A549 (cell line): ENCODE data around the gene ZNF613. TPM values are rescaled to one million over a fixed set of nuclear protein-coding genes. Genes with fewer than 3 reads are reported as not detected.
"Not testable (repeated sequence)": the region's sequence is repeated elsewhere in the genome, so short reads cannot be mapped to it uniquely, and the experiment has no call there.

Source experiments
- ATAC-seq, 2 experiments: fragments of 200-7000 bp in 1 of 2; fragments of >200 bp in 1 of 2; cut with Nextera tagmentation in 1 of 2; cut with Tn5 transposase in 1 of 2; 3 replicates each; pipeline versions ENCODE4 v1.8.0 to v1.9.1; 2018 to 2020; ENCODE audit warnings: mild to moderate bottlenecking in 1 of 2, moderate library complexity in 1 of 2
- CTCF ChIA-PET: fragments of 300-600 bp; sonication (Branson Sonifier 250); formaldehyde crosslinking; extraction: SDS; loops from one replicate; lab custom pipeline; 2021; ENCODE audit warnings: antibody characterized with exemption, inconsistent platforms; lab: Yijun Ruan, JAX
- POLR2A ChIA-PET: fragments of 350-600 bp; formaldehyde crosslinking; extraction: SDS; loops from one replicate; lab custom pipeline; 2021; ENCODE audit warnings: antibody characterized with exemption, inconsistent platforms; lab: Yijun Ruan, JAX
- DNase-seq, 2 experiments: peaks; one replicate each; pipeline versions ENCODE4 v3.0.0 to v3.0.0-alpha.2; 2011 to 2016; ENCODE audit warnings: low read depth in 1 of 2, low spot score in 1 of 2
- FAIRE-seq: peaks from 2 replicates; lab custom pipeline; 2011; peaks lifted over from hg19 to GRCh38; lab: Jason Lieb, UNC
- H3K27ac ChIP-seq, 2 experiments: fragments of >200 bp; sonication (Bioruptor Twin); formaldehyde crosslinking; 3 replicates each; pipeline ENCODE4 v1.5.1; 2016 to 2017
- H3K4me1 ChIP-seq: fragments of >200 bp; sonication (Bioruptor Twin); formaldehyde crosslinking; 3 replicates; pipeline ENCODE4 v1.6.1; 2016
- H3K4me2 ChIP-seq: fragments of >200 bp; sonication (Bioruptor Twin); formaldehyde crosslinking; 3 replicates; pipeline ENCODE4 v1.6.1; 2016
- H3K4me3 ChIP-seq: fragments of >200 bp; sonication (Bioruptor Twin); formaldehyde crosslinking; 3 replicates; pipeline ENCODE4 v1.5.1; 2016
- H3K9me3 ChIP-seq: fragments of >200 bp; sonication (Bioruptor Twin); formaldehyde crosslinking; 3 replicates; pipeline ENCODE4 v1.6.1; 2016
- CBX2 ChIP-seq: fragments of 200-600 bp; sonication (generic); IDR thresholded peaks from 2 replicates; pipeline ENCODE4 v1.6.1; 2016; ENCODE audit warnings: low read depth, mild to moderate bottlenecking, borderline replicate concordance
- ELK1 ChIP-seq: fragments of 150-350 bp; IDR thresholded peaks from 2 replicates; pipeline ENCODE4 v1.6.1; 2014; ENCODE audit warnings: low read depth, mild to moderate bottlenecking, low read length
- EP300 ChIP-seq, 2 experiments: fragments of >200 bp; sonication (Bioruptor Twin); formaldehyde crosslinking; IDR thresholded peaks; 2 replicates in 1 of 2; 3 replicates in 1 of 2; pipeline ENCODE4 v1.6.1; 2016 to 2017
- HDAC2 ChIP-seq: fragments of 200-600 bp; sonication (generic); IDR thresholded peaks from 2 replicates; pipeline ENCODE4 v1.6.1; 2016
- HMGXB4 ChIP-seq: fragments of 250-450 bp; sonication (Bioruptor Pico); IDR thresholded peaks from 2 replicates; pipeline ENCODE4 v1.5.0; 2021; ENCODE audit warnings: mild to moderate bottlenecking, moderate library complexity, borderline replicate concordance
- HOXA7 ChIP-seq: fragments of 250-450 bp; sonication (Bioruptor Pico); IDR thresholded peaks from 2 replicates; pipeline ENCODE4 v1.5.0; 2020; ENCODE audit warnings: mild to moderate bottlenecking, moderate library complexity
- KDM1A ChIP-seq: fragments of 200-600 bp; sonication (generic); IDR thresholded peaks from 2 replicates; pipeline ENCODE4 v1.6.1; 2016; ENCODE audit warnings: low read depth, mild to moderate bottlenecking
- MAZ ChIP-seq: fragments of 150-350 bp; IDR thresholded peaks from 2 replicates; pipeline ENCODE4 v1.6.1; 2014; ENCODE audit warnings: antibody characterized with exemption, low read depth, low read length, borderline replicate concordance
- PBX3 ChIP-seq: IDR thresholded peaks from 2 replicates; pipeline ENCODE4 v1.6.1; 2012
- POLR2A ChIP-seq: IDR thresholded peaks from 2 replicates; pipeline ENCODE4 v1.6.1; 2012; ENCODE audit warnings: mild to moderate bottlenecking, low read length
- SREBF2 ChIP-seq: fragments of 450-650 bp; IDR thresholded peaks from 2 replicates; pipeline ENCODE4 v1.6.1; 2014; ENCODE audit warnings: mild to moderate bottlenecking, moderate library complexity
- ZC3H11A ChIP-seq: fragments of 450-650 bp; IDR thresholded peaks from 2 replicates; pipeline ENCODE4 v1.6.1; 2014; ENCODE audit warnings: antibody characterized with exemption, mild to moderate bottlenecking
- ZFP36 ChIP-seq: fragments of 450-650 bp; IDR thresholded peaks from 2 replicates; pipeline ENCODE4 v1.6.1; 2014; ENCODE audit warnings: borderline replicate concordance; ENCODE audit not compliant: partially characterized antibody
- ZSCAN20 ChIP-seq: fragments of 250-450 bp; sonication (Bioruptor Pico); IDR thresholded peaks from 2 replicates; pipeline ENCODE4 v1.8.0; 2022; ENCODE audit warnings: mild to moderate bottlenecking, moderate library complexity
- WGBS: methylation state at CpG from one replicate; pipeline ENCODE4 v1.1.6; 2017; ENCODE audit errors: missing lambda C conversion rate; 5-methylcytosine and 5-hydroxymethylcytosine counted together
- polyA plus RNA-seq, 4 experiments: library from polyadenylated mRNA; depleted of rRNA in 3 of 4; stranded (reverse); fragments of >200 nt; fragmentation: RNase III in 1 of 4; extraction: RNeasy Plus Mini Kit Qiagen cat#74134 plus additional on column Dnase treatment in 1 of 4; gene quantifications; 2 replicates in 3 of 4; 3 replicates in 1 of 4; pipeline ENCODE4 v1.2.3, GENCODE V29; 2011 to 2017
- TF ChIP-seq, protein P1 (sequence below): fragments of >200 bp; sonication (Bioruptor Twin); formaldehyde crosslinking; IDR thresholded peaks from 3 replicates; pipeline ENCODE4 v1.5.1; 2016
- TF ChIP-seq, protein P2 (sequence below): fragments of 200-600 bp; sonication (generic); IDR thresholded peaks from 2 replicates; pipeline ENCODE4 v1.6.1; 2016; ENCODE audit warnings: antibody characterized with exemption, mild to moderate bottlenecking, moderate library complexity

The ZNF613 gene
- polyA plus RNA-seq, 2 of the 4 experiments (the other 2 are of a cell fraction): 1.4 to 2.6 TPM

- TF ChIP-seq ZSCAN20 (CRISPR knock-in tag) (no peak), ZFP36 (no peak)
- Histone ChIP-seq H3K9me3 (peaks cover 85% of the 10 kb centered on the region), H3K4me1 (no peaks in the 10 kb centered on the region), H3K4me3 (no peak overlapping the region), H3K4me2 (no peak overlapping the region), H3K27ac (no peak overlapping the region)
- ATAC-seq (no peak), DNase-seq (no peak), FAIRE-seq (no peak)
- WGBS: 31% methylated on average over 4 of the region's 4 CpGs
- POLR2A ChIA-PET: no interaction called here
- CTCF ChIA-PET: interaction anchor here (0.6 kb wide), 2 partner anchors 44 to 346 kb away, joined by 3 to 5 read pairs; no protein-coding TSS in a partner anchor
Measured at GRCh38 chr19:51959791-51960190, 32.5 kb downstream of the ZNF613 start.

DNA sequence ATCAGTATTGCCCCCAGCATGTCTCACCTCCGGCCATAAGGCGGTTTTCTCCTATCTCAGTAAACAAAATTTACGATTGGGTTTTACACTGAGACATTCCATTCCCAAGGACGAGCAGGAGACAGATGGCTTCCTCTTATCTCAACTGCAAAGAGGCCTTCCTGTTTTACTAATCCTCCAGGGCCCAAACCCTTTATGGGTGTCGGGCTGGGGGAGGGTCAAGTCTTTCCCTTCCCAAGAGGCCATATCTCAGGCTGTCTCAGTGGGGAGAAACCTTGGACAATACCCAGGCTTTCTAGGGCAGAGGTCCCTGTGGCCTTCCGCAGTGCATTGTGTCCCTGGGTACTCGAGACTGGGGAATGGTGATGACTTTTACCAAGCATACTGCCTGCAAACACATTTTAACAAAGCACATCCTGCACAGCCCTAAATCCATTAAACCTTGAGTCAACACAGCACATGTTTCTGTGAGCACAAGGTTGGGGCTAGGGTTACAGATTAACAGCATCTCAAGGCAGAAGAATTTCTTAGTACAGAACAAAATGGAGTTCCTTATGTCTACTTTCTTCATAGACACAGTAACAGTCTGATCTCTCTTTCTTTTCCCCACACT lies 33.5 kb downstream of the ZNF613 start:
- WGBS: 21% methylated on average over 7 of the region's 7 CpGs
- POLR2A ChIA-PET, ATAC-seq, H3K4me2 ChIP-seq, H3K4me3 ChIP-seq, DNase-seq, H3K27ac ChIP-seq, FAIRE-seq, H3K4me1 ChIP-seq, CTCF ChIA-PET: not testable (repeated sequence)
- H3K9me3 ChIP-seq: peaks cover 88% of the 10 kb centered on the region

DNA sequence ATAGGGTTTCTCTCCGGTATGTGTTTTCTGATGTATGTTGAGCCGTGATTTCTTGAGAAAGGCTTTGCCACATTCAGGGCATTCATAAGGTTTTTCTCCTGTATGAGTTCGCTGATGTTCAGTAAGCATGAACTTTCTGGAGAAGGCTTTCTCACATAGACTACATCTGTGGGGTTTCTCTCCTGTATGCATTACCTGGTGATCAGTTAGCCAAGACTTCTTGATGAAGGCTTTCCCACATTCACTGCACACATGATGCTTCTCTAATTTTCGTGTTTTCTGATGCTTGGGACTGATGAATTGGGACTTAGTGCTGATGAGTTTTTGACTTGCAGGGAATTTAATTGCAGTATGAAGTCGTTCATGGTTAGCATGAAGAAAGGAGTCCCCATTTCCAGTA lies 38.3 kb downstream of the ZNF613 start:
- Histone ChIP-seq H3K9me3 (peaks cover 99% of the 10 kb centered on the region), H3K27ac (no peak overlapping the region), H3K4me2 (no peak overlapping the region), H3K4me1 (no peaks in the 10 kb centered on the region), H3K4me3 (no peak overlapping the region)
- DNase-seq (no peak), ATAC-seq (no peak), FAIRE-seq (no peak)
- TF ChIP-seq ELK1 (no peak), POLR2A (no peak), CBX2 (no peak), MAZ (no peak), HMGXB4 (CRISPR knock-in tag) (no peak), ZC3H11A (no peak), EP300 (IDR thresholded peaks at IDR 0.05) (no peak), HOXA7 (CRISPR knock-in tag) (no peak), SREBF2 (no peak), PBX3 (no peak), KDM1A (no peak), HDAC2 (no peak)
- TF ChIP-seq, protein P1, sequence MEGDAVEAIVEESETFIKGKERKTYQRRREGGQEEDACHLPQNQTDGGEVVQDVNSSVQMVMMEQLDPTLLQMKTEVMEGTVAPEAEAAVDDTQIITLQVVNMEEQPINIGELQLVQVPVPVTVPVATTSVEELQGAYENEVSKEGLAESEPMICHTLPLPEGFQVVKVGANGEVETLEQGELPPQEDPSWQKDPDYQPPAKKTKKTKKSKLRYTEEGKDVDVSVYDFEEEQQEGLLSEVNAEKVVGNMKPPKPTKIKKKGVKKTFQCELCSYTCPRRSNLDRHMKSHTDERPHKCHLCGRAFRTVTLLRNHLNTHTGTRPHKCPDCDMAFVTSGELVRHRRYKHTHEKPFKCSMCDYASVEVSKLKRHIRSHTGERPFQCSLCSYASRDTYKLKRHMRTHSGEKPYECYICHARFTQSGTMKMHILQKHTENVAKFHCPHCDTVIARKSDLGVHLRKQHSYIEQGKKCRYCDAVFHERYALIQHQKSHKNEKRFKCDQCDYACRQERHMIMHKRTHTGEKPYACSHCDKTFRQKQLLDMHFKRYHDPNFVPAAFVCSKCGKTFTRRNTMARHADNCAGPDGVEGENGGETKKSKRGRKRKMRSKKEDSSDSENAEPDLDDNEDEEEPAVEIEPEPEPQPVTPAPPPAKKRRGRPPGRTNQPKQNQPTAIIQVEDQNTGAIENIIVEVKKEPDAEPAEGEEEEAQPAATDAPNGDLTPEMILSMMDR: no peak
- TF ChIP-seq, protein P2, sequence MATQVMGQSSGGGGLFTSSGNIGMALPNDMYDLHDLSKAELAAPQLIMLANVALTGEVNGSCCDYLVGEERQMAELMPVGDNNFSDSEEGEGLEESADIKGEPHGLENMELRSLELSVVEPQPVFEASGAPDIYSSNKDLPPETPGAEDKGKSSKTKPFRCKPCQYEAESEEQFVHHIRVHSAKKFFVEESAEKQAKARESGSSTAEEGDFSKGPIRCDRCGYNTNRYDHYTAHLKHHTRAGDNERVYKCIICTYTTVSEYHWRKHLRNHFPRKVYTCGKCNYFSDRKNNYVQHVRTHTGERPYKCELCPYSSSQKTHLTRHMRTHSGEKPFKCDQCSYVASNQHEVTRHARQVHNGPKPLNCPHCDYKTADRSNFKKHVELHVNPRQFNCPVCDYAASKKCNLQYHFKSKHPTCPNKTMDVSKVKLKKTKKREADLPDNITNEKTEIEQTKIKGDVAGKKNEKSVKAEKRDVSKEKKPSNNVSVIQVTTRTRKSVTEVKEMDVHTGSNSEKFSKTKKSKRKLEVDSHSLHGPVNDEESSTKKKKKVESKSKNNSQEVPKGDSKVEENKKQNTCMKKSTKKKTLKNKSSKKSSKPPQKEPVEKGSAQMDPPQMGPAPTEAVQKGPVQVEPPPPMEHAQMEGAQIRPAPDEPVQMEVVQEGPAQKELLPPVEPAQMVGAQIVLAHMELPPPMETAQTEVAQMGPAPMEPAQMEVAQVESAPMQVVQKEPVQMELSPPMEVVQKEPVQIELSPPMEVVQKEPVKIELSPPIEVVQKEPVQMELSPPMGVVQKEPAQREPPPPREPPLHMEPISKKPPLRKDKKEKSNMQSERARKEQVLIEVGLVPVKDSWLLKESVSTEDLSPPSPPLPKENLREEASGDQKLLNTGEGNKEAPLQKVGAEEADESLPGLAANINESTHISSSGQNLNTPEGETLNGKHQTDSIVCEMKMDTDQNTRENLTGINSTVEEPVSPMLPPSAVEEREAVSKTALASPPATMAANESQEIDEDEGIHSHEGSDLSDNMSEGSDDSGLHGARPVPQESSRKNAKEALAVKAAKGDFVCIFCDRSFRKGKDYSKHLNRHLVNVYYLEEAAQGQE: no peak
- POLR2A ChIA-PET: no interaction called here
- CTCF ChIA-PET: no interaction called here
- WGBS: 76% methylated on average over 5 of the region's 5 CpGs
